Renal cortex interstitium (tissue), 11 donors: ENCODE measurements around the gene BARHL1. TPM values are rescaled to one million over a fixed set of nuclear protein-coding genes. Genes with fewer than 3 reads are reported as not detected.
A peak's percentile ranks its signal among the peaks of the same experiment; 100 is the strongest.
"Not testable (repeated sequence)": the region's sequence is repeated elsewhere in the genome, so short reads cannot be mapped to it uniquely, and the experiment has no call there.

Source experiments
- DNase-seq, 11 donors: peaks; one replicate each; pipeline ENCODE4 v3.0.0-alpha.2; 2013; ENCODE audit warnings: low read depth in 9 of 11, low spot score in 4 of 11; ENCODE audit errors: extremely low read depth in 1 of 11
- polyA plus RNA-seq, 3 donors: library from polyadenylated mRNA; unstranded; fragments of 120-200 nt; gene quantifications; one replicate each; pipeline ENCODE4 v1.2.1, GENCODE V29; 2013; ENCODE audit not compliant: insufficient read length in 3 of 3

BARHL1 gene
- polyA plus RNA-seq, 3 donors: not detected

DNA sequence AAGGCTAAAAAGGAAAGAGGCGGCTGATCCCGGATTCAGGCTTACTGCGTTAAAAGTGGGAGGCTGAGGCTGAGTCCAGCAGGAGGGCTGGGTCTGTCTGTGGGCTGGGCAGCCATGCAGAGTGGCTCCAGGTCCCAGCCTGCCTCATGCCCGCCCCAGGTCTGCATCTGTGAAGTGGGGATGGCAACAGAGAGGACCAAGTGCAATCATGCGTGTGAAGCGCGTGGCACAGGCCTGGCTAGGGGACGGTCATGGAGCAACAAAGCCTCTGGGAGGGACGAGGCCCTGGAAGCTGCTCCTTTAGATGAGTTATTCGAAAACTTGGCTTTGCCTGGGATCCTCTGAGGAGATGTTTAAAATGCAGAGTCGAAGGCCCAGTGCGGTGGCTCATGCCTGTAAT lies 30.4 kb upstream of the BARHL1 start:
- DNase-seq: no peak

DNA sequence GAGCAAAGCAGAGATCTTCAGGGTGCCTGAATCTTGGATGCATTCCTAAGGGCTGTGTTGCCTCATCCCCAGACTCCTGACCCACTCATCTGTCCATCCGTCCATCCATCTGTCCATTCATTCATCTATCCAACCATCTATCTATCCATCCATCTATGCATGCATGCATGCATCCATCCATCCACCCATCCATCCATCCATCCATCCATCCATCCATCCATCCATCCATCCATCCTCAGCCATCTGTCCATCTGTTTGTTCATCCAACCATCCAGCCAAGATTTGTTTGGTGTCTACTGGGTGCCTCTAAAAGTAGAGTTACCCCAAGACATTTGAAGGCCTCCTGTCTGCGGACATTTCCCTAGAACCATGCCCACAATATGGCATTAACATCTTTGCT lies 27.7 kb upstream of the BARHL1 start:
- no peak for DNase-seq

DNA sequence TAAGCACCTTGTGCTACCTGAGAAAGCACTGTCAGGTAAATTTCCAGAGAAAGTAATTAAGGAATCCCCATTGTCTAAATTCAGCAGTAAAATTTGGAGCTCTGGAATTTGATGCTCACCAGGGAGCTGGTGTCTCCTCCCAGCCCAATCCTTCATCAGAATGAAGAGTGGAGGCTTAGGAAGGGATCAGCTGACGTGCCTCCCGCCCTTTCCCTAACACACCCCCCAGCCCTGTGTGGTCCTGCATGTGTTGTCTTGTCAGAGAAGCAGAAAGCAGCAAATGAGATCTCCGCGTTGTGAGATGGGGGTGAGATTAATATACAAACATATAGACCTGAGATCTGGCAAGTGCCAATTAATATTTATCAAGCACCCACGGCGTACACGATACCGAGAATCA lies 26.9 kb upstream of the BARHL1 start:
- no peak for DNase-seq

DNA sequence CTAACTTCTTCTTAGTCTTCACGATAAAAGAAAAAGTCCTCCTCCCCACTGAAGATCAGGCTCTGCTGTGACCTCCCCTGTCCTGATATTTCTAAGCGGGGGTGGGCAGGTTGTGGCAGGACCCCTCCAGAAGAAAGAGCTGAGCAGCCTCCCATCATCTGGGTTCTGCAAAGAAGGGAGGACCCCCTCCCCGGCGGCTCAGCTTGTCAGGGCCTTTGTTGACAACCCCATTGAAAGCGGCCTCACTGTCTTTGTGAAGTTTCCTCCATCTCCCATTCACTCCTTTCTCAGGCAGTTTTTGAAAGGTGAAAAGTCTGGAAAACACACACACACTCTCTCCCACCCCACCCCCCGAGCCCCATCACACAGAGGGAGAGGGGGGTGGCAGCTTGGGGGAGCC lies 26.2 kb upstream of the BARHL1 start:
- DNase-seq: no peak

DNA sequence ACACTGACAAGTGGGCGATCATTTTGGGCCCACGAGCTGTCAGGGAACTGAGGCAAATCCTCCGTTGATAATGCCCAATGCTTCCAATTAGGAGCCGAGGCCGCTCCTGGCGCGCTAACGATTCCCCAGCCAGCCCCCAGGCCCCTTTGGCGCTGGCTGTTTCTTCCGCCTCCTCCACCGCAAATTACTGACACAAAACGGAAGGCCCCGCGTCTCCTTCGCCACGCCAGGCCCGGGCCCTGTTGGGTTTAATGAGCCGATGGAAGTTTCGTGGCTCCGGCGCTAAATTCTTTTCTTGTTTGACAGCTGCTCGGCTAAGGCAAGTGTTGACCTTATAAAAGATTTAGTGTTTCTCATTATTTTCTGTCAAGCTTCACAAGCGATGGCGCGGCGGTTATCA lies 25.7 kb upstream of the BARHL1 start:
- DNase-seq: peak in 5 of 11 donors; percentile 44 to 79 (median 68)

DNA sequence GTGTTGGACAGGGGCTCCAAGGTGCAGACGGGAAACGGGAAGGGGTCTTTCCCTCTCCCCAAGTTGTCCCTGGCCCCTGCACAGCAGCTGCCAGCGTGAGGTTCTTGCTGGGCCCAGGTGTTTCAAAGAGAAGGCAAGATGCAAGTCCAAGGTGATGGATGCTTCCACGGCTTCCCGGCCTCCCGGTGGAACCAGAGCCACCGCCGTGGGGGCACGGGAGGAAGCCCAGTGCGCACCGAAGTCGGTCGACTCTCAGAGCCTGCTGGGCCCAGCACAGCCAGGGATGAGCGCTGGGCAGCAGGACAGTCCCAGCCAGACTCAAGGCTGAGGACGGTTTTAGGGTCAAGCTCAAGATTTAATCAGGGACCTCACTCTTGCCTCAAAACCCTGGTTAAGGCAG lies 25.2 kb upstream of the BARHL1 start:
- DNase-seq: no peak

DNA sequence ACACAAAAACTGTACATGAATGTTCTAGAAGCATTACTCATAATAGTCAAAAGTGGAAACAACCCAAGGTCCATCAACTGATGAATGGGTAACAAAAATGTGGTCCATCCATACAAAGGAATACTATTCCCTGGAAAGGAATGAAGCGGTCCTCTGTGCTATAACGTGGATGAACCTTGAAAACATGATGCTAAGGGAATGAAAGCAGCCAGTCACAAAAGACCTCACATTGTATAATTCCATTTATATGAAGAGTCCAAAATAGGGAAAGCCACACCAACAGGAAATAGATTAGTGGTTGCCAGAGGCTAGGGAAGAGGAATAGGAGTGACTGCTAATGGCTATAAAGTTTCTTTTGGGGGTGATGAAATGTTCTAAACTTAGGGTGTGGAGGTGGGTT lies 22.7 kb upstream of the BARHL1 start:
- no peak for DNase-seq

DNA sequence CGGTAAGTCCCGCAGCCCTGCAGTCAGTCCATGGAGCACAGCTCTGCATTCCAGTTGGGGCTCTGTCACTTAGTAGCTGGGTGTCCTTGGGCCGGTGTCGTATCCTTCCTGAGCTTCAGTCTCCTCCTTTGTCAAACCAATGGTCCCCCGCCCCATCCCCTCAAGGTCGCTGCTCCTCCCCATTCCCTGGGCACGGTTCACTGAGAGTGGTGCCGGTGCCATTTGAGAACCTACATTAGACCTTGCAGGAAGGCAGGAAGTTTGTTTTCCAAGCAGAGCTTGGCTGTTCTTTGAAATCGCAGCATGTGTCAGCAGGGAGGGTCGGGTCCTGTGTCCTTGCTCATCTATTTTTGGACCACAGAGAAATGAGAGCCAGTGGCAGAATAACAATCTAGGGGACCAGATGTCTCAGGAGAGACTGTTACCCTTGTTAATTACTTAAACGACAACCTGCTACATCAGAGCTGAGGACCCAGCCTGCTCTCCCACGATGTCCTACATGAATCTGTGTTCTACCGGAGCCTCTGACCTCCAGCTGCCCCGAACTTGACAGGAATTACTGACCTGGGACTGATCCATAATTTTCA lies 21.7 kb upstream of the BARHL1 start:
- DNase-seq: peak in 4 of 11 donors; percentile 53 to 68 (median 60)

DNA sequence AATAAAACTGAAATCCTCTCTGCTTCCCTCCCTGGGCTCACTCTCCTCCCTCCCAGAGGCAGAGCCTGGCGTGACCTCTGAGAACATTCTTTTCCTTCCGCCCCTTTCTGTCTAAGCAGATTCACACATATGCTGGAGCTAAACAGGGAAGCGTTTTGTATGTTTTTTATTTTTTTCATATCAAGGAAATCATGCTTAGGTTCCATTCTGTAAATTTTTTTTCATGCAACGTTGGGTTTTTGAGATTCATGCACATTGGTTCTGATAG lies 20.2 kb upstream of the BARHL1 start:
- no peak for DNase-seq

DNA sequence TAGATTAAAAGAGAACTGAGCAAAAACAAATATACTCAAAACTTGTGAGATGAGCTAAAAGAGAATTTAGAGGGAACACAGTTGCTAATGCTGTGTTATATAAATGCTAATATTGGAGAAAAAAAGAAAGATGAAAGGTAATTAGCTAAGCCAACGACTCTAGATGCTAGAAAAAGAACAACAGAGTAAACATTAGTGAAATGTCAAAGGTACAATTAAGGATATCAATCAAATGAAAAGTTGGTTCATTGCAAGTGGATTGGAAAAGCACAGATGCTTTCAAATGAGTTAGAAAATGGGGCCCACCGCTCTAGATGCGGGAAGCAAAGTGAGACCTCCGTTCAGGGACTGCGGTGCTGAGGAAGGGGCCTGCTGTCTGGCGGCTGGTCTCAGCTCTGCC lies 17.9 kb upstream of the BARHL1 start:
- no peak for DNase-seq

DNA sequence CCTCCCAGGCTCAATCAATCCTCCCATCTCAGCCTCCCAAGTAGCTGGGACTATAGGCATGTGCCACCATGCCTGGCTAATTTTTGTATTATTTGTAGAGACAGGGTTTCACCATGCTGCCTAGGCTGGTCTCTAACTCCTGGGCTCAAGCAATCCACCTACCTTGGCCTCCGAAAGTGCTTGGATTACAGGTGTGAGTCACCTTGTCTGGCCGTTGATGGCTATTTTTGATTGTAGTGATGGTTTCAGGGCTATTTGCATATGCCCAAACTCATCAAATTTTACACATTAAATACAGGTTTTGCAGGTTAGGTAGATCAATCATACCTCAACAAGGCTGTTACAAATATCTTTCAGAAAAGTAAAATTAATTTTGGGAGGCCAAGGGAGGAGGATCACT lies 13.6 kb upstream of the BARHL1 start:
- not testable (repeated sequence) for DNase-seq

DNA sequence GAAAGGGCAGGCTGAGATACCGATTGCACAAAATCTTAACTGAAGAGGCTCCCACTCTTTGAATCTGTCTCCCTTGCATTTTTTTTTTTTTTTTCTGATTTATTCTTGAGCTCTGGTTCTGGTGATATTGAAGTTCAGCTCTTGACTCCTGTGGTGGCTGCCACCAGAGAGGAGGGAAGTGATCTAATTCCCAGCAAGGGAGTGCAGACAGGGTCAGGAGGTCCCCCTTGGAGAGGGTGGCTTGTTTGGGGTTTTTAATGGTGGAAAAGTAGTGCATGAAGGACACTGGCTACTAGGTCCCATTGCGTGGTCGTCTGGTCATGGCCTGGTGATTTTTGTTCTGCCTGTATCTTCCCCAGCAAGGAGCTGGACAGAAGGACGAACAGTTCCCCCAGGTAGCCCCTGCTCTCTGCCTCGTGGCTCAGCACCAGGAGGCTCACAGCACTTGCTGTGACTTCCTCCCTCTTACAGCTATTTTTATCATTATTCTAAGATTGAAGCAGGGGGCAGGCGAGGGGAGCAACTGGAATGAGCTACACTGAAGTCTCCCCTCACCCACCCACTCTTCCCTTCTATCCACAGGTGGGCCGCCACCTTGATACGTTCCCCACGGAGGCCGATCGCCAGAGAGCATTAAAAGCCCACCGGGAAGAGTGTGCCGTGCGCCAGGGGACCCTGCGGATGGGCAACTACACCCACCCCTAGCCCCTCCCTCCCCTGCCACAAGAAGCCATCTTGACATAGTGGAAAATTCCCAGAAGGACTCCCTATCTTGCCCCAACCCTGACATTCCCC lies 10.4 kb upstream of the BARHL1 start:
- no peak for DNase-seq

DNA sequence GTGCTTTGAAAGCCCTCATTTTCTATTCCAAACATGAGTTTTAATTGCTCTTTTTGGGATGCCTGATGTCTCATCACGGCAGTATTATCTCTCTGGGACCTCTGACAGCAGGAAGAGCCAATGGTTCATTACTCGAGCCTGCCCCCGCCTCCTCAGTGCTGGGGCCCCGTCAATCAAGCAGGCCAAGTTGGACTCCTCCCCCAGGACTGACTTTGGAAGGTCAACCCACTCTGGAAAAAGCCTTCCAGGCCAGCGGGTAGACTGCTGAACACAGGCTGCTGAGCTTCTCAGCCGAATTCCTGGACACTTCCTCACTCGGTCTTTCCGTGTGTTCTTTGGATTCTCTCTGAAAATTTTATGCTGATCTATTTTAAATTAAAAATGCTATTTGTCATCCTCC lies 9.5 kb upstream of the BARHL1 start:
- DNase-seq: no peak

DNA sequence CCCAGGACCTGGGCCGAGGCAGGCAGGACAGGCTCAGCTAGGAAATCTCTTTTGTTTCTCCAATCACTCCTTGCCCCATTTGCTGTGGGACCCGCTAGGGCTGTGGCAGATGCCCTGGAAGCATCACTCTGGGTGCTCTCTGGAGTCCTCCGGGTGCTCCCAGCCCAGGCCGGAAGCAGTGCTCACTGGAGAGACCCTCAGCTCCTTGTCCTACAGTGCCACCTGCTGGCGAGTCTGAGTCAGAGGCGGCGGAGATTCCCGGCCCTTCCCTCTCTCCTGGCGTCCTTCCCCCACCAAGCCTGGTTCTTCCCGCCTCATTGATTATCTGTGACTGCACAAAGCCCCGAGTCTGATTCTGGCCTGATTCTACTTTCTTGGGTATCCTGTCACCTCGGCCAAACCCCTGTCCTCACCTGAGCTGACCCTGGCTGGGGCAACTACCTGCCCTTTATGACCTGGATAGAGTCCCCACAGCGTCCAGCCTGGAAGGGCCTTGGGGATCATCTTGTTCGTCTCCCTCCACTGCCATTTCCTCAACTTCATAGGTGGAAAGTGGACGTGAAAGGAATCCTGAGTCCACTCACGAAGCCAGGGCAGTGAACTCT lies 7.3 kb upstream of the BARHL1 start:
- peak in 8 of 11 donors; percentile 31 to 70 (median 62) for DNase-seq

DNA sequence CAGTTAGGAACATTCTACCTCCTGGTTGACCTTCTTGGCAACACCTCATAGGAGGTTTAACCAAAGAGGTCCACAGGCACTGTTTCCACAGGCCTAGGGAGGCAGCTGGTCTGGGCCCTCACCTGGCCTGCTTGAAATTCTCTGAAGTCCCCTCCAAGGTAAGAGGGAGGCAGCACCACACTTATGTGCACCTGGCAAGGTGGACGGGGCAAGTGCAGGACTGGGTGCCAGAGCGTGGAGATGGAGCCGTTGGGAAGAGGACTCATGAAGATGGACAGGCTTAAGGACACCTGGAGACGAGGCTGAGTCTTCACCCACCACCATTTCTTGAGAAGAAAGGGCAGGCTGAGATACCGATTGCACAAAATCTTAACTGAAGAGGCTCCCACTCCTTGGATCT lies 6.6 kb upstream of the BARHL1 start:
- DNase-seq: no peak

DNA sequence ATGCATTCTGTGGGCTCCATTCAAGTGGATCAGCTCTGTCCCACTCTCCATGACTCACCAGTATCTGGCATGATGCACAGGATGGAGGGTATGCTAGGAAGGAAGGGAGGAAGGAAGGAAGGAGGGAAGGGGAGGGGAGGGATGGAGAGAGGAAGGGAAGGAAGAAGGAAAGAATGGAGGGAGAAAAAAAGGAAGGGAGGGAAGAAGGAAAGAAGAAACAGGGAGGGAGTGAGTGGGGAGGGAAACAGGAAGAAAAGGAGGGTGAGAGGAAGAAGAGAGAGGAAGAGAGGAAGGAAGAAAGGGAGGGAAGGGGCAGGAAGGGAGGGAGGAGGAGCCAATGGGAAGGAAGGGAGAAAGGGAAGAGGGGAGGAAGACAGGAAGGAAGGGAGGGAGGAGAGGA lies 5.3 kb upstream of the BARHL1 start:
- no peak for DNase-seq

DNA sequence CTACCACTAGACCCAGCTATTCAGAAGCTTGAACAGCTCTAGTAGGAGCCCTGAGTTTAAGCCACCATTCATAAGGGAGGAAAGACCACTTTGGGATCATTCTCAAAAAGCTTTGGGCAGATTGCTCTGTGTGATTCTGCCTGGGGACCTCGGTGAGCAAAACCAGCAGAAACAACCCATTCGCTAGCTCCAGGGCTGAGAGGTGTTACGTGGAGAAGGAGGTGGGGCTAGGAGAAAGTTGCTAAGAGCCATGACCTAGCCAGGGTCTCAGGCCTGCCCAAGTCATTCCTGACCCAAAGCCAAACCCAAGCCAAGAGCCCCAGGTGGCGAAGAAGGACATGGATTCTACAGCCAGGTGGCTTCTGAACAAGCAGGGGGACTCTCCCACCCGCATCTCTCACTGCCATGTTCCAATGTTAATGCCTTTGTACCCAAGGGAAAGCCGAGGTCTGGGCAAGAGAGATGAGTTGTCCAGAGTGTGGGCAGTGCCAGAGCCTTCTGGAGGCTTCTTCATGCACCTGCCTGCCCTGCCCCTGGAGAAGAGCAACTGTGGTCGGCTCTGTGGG lies 4.0 kb upstream of the BARHL1 start:
- DNase-seq: no peak

DNA sequence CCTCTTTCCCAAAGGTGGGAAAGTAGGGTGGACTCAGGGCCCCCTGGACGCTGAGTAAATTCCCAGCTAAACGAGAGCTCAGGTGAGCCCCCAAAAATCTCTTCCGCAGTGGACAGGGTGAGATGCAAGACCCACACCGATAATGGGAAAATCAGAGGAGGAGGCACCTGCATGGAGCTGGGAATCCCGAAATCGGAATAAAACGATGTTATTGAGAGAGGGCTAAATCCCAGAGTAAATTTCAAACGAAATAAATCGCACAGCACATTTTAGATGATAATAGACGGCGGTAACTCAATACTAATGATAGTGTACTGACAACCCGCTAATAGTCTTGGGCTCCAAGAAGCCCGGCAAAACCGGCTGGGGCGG lies 3.0 kb upstream of the BARHL1 start:
- no peak for DNase-seq

DNA sequence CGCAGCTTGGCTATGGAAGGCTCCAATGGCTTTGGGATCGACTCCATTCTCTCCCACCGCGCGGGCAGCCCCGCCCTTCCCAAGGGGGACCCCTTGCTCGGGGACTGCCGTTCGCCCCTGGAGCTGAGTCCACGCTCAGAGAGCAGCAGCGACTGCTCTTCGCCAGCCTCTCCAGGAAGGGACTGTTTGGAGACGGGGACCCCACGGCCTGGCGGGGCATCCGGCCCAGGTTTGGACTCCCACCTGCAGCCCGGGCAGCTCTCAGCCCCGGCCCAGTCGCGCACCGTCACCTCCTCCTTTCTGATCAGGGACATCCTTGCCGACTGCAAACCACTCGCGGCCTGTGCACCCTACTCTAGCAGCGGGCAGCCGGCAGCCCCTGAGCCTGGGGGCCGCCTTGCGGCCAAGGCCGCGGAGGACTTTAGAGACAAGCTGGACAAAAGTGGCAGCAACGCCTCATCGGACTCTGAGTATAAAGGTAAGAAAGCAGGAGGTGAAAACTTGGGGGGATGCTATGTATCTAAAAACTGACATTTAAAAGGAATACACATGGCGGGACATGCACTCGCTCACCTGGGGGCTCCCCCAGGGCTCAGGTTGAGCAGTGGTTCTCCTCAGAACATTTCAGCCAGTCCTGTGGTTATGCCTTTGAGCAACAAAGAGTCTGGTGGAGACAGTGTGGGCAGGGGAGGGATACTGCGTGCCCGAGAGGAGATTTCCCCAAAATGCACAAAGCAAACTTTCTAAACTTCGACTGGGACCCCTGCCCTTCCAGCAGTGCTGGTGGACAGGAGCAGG lies 579 bp downstream of the BARHL1 start:
- DNase-seq: no peak
